GM10266 (cell line): Measurements from ENCODE around the gene TMX2.

Source experiments
- DNase-seq: peaks from one replicate; pipeline ENCODE4 v3.0.0; 2012; ENCODE audit errors: extremely low spot score
- TF ChIP-seq, protein P1 (sequence below): IDR thresholded peaks from 2 replicates; pipeline ENCODE4 v1.5.1; 2012; ENCODE audit warnings: mild to moderate bottlenecking, low read depth; ENCODE audit not compliant: control insufficient read depth, insufficient read depth; ENCODE audit errors: missing control alignments

The TMX2 gene

DNA sequence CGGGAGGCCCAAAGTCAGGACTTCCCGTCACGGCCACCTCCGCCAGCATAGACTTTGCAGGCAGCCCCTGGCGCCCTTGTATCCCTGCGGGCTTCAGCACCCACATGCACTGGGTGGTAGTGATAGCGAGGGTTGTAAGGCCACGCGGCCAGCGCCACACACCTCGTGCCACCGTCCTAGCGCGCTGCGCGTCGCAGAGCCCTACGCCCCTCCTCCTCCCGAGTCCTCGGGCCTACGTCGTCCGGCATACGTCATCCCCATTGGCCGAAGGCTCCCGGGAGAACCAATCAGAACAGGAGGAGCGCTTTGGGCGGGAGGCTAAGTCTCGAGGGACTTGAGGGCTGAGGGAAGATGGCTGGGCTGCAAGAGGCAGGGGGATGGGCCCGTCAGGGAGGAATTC is 40.6 kb downstream of the TMX2 start:
- DNase-seq, result no peak
- TF ChIP-seq, protein P1, sequence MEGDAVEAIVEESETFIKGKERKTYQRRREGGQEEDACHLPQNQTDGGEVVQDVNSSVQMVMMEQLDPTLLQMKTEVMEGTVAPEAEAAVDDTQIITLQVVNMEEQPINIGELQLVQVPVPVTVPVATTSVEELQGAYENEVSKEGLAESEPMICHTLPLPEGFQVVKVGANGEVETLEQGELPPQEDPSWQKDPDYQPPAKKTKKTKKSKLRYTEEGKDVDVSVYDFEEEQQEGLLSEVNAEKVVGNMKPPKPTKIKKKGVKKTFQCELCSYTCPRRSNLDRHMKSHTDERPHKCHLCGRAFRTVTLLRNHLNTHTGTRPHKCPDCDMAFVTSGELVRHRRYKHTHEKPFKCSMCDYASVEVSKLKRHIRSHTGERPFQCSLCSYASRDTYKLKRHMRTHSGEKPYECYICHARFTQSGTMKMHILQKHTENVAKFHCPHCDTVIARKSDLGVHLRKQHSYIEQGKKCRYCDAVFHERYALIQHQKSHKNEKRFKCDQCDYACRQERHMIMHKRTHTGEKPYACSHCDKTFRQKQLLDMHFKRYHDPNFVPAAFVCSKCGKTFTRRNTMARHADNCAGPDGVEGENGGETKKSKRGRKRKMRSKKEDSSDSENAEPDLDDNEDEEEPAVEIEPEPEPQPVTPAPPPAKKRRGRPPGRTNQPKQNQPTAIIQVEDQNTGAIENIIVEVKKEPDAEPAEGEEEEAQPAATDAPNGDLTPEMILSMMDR, result no peak

GRCh38 chr11:57758174-57758573 is 45.8 kb downstream of the TMX2 start:
- TF ChIP-seq, protein P1, result no peak
- DNase-seq, result no peak

GRCh38 chr11:57761301-57762234 is 49.2 kb downstream of the TMX2 start, which contains the start of gene CTNND1:
Gene CTNND1, plus strand, starts transcription at chr11:57761802. Its CDS starts 29,677 bp downstream, at chr11:57791479.
- TF ChIP-seq, protein P1, result no peak
- DNase-seq, result peak; percentile 91

- TF ChIP-seq, protein P1, result no peak
- DNase-seq, result no peak
Measured at GRCh38 chr11:57762235-57762861, 50.0 kb downstream of the TMX2 start.

DNA sequence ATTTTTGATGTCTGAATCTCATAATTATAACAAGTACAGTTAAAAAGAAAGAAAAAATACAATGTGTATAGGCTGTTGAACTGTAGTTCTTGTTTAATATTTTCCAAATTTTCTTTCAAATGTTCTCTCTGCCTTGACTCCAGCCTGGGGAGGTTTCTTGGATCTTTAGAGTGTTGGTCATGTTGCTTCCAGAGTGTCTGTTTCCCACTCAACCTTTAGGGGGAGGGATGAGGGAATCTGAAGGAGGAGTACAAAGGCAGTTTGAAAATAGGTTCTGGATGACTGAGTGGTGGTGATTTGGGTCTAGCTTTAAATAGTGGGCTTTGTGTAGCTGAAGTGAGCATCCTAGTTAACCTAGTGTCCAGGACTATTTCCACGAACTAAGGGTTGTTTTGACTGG is 51.2 kb downstream of the TMX2 start:
- no peak for DNase-seq
- TF ChIP-seq, protein P1, result no peak

DNA sequence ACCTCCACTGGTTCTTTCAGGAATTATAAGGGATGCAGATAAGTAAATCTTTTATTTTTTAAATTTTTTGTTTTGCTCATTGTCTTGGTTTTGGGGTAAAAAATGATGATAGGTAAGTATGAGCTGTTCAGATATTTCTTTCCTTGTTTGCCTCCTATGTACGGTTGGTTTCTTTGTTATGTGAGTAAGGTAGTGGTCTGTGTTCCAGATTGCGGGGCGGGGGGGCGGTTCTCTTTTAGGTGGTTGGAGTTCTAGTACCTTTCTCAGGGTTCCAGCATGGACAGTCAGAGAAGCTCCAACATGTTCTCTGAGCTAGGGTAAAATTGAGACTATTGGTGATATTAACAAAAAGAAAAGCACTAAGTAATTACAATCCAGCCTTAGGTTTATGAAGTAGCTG is 51.6 kb downstream of the TMX2 start:
- TF ChIP-seq, protein P1, result no peak
- DNase-seq, result no peak

DNA sequence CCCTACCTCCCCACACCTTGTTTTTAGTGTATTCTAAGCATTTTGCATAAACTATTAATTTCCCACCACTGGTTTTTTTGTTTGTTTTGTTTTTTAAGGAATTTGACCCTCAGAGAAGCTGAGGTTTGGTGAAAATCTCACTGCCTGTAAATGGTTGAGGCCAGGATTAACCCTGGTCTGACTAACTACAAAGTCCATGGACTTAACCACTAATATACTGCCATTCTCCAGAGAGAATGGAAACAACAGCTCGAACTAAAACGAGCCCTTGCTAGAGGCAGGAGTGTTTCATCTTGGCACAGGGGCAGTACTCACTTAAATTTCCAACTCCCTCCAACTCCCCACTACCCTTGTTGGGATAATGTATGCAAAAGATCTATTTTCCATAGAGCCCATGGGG is 52.2 kb downstream of the TMX2 start:
- TF ChIP-seq, protein P1, result no peak
- DNase-seq, result no peak
